ENCODE measurements around the gene PIPOX. TPM values are rescaled to one million over a fixed set of nuclear protein-coding genes. Genes with fewer than 3 reads are reported as not detected.
"Not testable (repeated sequence)": the region's sequence is repeated elsewhere in the genome, so short reads cannot be mapped to it uniquely, and the experiment has no call there.

Gene PIPOX
- total and polyA plus RNA-seq, 3 donors from 2014 or later: 3.9 to 6.8 (median 5.9) TPM

DNA sequence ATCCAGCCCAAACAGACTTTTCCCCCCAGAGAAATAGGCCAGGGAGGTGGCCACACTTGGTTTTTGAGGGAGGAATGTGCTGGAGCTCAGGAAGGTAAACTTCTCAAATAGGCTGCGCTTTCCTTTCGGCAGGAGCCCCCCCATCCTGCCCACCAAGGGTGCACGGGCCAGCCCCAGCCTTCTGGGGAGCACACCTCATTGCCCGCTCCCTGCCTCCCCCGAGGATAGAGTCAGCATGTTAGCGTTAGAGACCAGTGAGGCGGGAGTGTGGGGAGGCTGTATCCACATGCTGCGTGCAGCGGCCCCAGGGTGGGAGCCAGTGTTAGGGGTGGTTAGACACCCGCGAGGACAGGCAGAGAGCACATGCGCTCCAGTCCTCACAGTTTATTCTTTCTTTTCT lies 42.3 kb downstream of the PIPOX start:
- TF ChIP-seq POLR2A (IDR thresholded peaks at IDR 0.05): no peak
- TF ChIP-seq, protein P1, sequence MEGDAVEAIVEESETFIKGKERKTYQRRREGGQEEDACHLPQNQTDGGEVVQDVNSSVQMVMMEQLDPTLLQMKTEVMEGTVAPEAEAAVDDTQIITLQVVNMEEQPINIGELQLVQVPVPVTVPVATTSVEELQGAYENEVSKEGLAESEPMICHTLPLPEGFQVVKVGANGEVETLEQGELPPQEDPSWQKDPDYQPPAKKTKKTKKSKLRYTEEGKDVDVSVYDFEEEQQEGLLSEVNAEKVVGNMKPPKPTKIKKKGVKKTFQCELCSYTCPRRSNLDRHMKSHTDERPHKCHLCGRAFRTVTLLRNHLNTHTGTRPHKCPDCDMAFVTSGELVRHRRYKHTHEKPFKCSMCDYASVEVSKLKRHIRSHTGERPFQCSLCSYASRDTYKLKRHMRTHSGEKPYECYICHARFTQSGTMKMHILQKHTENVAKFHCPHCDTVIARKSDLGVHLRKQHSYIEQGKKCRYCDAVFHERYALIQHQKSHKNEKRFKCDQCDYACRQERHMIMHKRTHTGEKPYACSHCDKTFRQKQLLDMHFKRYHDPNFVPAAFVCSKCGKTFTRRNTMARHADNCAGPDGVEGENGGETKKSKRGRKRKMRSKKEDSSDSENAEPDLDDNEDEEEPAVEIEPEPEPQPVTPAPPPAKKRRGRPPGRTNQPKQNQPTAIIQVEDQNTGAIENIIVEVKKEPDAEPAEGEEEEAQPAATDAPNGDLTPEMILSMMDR (IDR thresholded peaks at IDR 0.05): no peak
- no peaks in the 10 kb centered on the region for H3K4me1 ChIP-seq
- H3K36me3 ChIP-seq (ENCODE audit: low read depth, missing control alignments): no peaks in the 10 kb centered on the region
- DNase-seq: no peak
- intact Hi-C loops (cut with DNase I; ENCODE audit: low total_unique reads): no loop called here
- no peaks in the 10 kb centered on the region for H3K9me3 ChIP-seq
- 89 to 96% methylated on average over 11 to 12 of the region's 12 CpGs for WGBS, 2 donors
- no peak overlapping the region for H3K27ac ChIP-seq
- H3K27me3 ChIP-seq: no peaks in the 10 kb centered on the region
- H3K4me3 ChIP-seq: no peak overlapping the region

DNA sequence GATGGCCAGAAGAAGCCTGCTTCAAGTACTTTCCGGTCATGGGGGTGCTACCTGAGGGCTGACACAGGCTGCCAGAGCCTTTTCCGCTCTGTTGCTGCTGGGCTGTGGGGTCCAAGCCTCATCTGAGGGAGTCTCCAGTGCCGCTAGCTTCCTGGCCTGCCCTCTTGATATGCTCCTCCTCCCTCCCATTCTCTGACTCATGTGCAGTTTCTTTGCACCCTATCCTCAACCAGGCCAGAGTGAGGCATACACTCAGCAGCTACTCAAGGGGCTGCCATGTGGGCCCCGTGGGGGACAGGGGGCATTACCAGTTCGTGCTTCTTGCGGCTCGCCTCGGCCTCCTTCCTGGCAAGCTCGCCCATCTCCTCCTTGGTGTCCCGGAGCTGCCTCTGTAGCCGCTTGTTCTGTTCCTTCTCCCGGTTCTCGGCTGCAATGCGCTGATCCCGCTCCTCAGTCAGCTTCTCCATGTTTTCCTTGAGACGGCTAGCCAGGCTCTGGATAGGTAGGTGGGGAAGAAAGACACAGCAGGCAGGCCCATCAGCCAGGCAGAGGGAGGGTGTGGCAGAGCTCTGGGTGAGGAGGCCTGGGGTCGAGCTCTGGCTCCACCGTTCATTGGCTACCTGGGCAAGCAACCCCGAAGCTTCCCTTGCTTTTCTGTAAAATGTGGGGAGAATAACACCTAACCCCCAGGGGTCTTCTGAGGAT lies 43.8 kb downstream of the PIPOX start:
- no peaks in the 10 kb centered on the region for H3K27me3 ChIP-seq
- intact Hi-C loops (cut with DNase I; ENCODE audit: low total_unique reads): no loop called here
- TF ChIP-seq, protein P1 (IDR thresholded peaks at IDR 0.05): no peak
- TF ChIP-seq POLR2A (IDR thresholded peaks at IDR 0.05): no peak
- no peaks in the 10 kb centered on the region for H3K36me3 ChIP-seq (ENCODE audit: low read depth, missing control alignments)
- WGBS, 2 donors: 89 to 91% methylated on average over 19 of the region's 19 CpGs
- H3K4me3 ChIP-seq: no peak overlapping the region
- H3K9me3 ChIP-seq: no peaks in the 10 kb centered on the region
- H3K4me1 ChIP-seq: no peaks in the 10 kb centered on the region
- no peak overlapping the region for H3K27ac ChIP-seq
- no peak for DNase-seq

DNA sequence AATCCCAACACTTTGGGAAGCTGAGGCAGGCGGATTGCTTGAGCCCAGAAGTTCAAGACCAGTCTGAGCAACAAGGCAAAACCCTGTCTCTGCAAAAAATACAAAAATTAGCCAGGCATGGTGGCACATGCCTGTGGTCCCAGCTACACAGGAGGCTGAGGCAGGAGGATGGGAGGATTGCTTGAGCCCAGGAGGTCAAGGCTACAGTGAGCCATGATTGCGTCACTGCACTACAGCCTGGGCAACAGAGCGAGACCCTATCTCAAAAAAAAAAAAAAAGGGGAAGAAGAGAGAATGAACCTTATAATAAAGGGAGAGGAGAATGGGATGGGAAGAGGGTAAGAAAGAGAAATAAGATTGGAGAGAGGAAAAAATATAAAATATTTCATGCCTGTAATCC lies 45.8 kb downstream of the PIPOX start:
- intact Hi-C loops (cut with DNase I; ENCODE audit: low total_unique reads); DNase-seq; H3K27me3 ChIP-seq; H3K4me3 ChIP-seq; H3K9me3 ChIP-seq; H3K27ac ChIP-seq; H3K4me1 ChIP-seq; H3K36me3 ChIP-seq (ENCODE audit: low read depth, missing control alignments): not testable (repeated sequence)
- 89 to 93% methylated on average over 3 of the region's 3 CpGs for WGBS, 2 donors

DNA sequence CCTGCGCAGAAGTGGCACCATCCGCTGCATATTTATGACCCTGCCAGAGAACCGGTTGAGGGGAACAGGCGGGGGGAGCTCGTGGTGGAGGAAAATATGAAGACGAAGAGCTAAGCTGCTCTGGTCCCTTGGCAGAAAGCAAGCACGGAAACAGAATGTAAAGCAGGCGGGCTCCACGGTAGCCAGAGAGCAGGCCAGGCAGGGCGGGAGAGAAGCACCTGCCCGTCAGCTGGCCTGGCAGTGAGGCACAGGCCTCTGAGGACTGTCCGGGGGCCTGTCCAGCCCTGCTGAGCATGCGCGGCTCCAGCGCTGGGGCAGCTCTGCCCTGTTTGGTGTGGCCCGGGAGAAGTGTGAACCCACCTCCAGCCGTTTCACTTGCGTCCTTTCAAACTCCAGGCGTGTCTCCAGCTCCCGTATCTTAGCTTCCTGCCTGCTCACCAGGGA lies 46.7 kb downstream of the PIPOX start:
- no peak for DNase-seq
- 72 to 81% methylated on average over 20 of the region's 20 CpGs for WGBS, 2 donors
- no peak for TF ChIP-seq POLR2A (IDR thresholded peaks at IDR 0.05)
- TF ChIP-seq, protein P1 (IDR thresholded peaks at IDR 0.05): no peak
- Histone ChIP-seq H3K36me3 (ENCODE audit: low read depth, missing control alignments) (no peaks in the 10 kb centered on the region), H3K9me3 (no peaks in the 10 kb centered on the region), H3K4me1 (no peaks in the 10 kb centered on the region), H3K27ac (no peak overlapping the region), H3K4me3 (no peak overlapping the region), H3K27me3 (no peaks in the 10 kb centered on the region)
- intact Hi-C loops (cut with DNase I; ENCODE audit: low total_unique reads): no loop called here

DNA sequence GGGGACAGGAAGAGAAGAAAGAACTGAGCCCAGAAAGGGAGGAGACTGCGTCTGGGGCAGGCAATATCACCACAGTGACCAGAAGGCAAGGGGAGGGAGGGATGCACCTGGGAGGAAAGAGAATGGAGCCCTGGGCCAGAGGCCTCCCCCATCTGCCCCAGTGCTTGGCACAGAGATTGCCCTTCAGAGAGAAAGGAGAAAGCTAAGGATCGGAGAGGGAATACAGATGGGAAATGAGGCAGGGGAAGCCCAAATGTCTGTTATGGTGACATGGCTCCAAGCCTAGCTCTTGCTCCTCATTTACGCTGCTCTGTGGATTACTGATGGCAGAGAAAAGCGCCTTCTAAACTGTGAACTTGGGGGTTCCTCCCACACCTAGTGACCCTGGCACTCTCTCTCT lies 47.2 kb downstream of the PIPOX start:
- no peak overlapping the region for H3K27ac ChIP-seq
- TF ChIP-seq, protein P1 (IDR thresholded peaks at IDR 0.05): no peak
- TF ChIP-seq POLR2A (IDR thresholded peaks at IDR 0.05): no peak

More for the DNA sequence above, 47.2 kb downstream of the PIPOX start:
- no peaks in the 10 kb centered on the region for H3K4me1 ChIP-seq
- intact Hi-C loops (cut with DNase I; ENCODE audit: low total_unique reads): no loop called here
- DNase-seq: no peak
- no peaks in the 10 kb centered on the region for H3K9me3 ChIP-seq
- no peaks in the 10 kb centered on the region for H3K27me3 ChIP-seq
- 76 to 84% methylated on average over 4 of the region's 4 CpGs for WGBS, 2 donors
- H3K4me3 ChIP-seq: no peak overlapping the region
- no peaks in the 10 kb centered on the region for H3K36me3 ChIP-seq (ENCODE audit: low read depth, missing control alignments)
